Stimulated activated CD8-positive, alpha-beta memory T cell treated with anti-CD3 and anti-CD28 coated beads, Interleukin-4, amount 100 ng/mL, for 48 hours (primary cell): ENCODE data around the gene PER2.
"Not testable (repeated sequence)": the region's sequence is repeated elsewhere in the genome, so short reads cannot be mapped to it uniquely, and the experiment has no call there.

Experiments
- DNase-seq: peaks from one replicate; pipeline ENCODE4 v3.0.0-alpha.2; 2020

Gene PER2

DNA sequence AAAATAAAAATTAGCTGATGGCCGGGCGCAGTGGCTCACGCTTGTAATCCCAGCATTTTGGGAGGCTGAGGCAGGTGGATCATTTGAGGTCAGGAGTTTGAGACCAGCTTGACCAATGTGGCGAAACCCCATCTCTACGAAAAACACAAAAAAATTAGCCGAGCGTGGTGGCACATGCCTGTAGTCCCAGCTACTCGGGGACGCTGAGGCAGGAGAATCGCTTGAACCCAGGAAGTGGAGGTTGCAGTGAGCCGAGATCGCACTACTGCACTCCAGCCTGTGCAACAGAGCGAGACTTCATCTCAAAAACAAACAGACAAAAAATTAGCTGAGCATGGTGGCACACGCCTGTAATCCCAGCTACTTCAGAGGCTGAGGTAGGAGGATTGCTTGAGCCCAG, 22.3 kb upstream of the PER2 start:
- DNase-seq: not testable (repeated sequence)

DNA sequence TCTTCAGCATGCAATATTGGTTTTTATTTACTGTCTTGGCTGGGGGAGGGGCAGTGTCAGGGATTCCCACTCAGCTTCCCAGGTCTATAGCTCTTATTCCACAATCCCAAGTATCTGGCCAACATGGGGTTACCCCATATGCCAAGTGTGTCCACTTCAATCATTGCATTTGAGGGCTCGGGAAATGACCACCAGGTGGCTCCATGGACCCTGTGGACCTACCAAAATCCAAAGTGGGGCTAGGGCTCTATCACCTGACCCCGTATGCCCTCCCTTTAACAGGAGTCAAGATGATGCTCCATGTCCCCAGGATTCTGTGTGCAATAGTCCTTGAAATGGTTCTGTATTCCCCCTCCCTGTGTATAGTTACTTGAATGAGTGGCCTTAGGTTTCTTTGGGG, 19.8 kb upstream of the PER2 start:
- no peak for DNase-seq

DNA sequence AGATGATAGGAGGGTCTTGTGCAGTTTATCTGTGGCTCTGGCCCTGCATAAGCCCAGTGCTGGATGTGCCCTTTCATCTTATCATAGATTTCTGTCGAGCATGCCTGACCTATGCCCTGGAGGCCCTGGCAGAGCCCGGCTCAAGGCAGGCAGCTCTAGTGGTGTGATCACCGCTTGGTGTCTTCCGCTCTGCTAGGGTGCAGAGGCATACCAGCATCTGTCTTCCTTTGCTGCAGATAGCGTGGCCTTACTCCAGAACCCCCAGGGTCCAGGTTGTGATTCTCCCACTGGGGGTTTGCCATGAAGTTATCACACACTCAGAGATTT, 18.2 kb upstream of the PER2 start:
- no peak for DNase-seq

DNA sequence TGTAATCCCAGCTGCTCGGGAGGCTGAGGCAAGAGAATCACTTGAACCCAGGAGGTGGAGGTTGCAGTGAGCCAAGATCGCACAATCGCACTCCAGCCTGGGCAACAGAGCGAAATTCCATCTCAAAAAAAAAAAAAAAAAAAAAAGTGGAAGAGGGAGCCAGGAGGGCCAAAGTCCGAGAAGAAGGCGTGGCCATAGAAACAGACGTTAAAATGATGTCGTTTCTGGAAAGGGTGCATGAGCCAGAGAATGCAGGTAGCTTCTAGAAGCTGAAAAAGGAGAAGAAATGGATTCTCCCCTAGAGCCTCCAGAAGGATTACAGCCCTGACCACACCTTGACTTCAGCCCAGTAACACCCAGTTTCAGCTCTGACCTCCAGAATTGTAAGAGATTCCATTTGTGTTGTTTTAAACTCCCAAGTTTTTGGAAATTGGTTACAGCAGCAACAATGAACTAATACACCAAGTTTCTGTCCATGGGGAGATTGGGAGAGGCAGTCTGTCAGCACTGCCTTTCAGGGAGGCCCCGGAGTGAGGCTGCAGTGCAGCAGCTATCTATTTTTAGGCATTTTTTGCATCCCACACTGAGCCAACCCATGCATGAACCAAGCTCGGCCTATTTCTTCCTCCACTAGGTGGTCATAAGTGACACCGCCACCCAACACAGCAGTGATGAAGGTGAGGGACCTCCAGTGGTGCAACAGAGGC, 17.7 kb upstream of the PER2 start:
- no peak for DNase-seq

DNA sequence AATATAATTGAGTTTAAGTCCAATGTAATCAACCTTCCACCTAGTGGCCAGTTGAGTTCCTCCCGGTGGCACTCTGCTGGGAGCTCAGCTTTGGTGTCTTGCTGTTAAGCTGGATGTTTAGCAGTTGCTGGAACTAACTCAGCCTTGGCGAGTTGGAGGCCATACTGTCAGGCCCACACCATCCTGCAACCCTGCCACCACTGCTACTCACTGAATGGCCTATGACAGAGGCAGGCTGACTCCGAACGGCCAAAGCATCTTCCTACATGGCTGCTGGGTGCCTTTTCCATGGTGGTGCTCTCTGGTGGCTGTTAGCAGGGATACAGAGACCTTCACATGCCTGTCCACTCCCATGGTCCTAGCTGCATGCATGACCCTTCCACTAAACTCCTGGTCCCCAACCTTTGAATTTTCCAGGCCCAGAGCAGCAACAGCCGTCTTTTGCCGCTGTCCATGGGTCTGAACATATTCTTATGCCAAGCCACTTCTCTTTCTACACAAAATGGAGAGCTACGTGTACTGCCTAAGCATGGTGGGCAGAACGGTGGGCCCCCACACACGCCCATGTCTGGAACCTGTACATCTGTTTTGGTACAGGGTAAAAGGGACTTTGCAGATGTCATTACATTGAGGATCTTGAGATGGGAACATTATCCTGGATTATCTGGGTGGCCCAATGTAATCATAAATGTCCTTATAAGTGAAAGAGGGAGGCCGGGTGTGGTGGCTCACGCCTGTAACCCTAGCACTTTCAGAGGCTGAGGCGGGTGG, 16.9 kb upstream of the PER2 start:
- no peak for DNase-seq

DNA sequence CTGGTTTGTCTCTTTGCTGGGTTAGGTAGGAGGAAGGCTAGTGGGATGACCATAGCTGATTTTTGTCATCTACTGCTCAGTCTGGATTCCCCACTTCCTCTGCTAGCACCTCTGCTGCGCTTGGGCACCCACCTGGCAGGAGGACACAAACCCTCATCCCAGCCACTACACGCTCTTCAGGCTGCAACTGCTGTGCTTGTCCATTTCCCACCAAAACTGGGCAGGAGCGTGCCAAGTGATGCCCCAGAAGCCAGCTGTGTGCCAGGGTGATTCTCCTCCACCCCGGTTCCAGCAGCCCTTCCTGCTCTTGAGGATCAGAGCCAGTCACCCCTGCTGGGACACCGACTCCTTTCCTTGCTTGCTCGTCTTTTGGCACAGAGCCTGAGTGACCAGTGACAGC, 15.7 kb upstream of the PER2 start:
- DNase-seq: no peak

DNA sequence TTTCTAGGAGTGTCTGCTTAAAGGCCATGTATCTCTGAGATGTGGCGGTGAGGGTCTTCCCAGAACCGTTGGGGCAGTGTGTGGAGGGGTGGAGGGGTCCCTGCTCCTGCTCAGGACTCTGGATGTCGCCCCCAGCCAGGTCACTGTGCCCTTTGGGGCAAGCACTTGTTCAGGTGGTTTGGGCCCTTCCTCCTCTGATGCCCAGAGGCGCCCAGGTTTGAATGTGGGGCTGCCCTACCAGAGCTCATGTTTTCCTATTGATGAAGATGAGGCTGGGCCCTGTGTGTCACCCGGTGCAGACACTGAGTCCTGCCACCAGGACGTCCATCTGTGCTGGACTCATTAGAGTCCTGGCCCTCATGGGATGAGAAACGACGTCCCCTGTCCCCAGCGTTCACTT, 14.3 kb upstream of the PER2 start:
- DNase-seq: no peak

DNA sequence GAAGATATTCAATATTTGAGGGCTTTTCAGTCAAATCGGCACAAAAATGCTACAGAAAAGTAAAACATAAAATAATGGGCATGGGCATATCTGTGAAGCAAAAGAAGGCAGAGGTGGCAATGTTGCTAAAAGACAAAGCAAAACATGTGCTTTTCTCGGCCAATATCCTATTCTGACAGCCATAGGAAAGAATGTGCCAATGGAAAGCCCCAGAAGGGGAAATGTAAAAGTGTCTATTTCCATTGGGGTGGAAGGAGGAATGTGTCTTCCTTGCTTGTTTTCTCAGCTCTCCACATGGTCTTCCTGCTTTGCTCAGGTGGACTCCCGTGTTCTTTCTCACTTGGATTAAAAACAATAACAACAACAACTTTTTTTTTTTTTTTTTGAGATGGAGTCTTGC, 13.7 kb upstream of the PER2 start:
- no peak for DNase-seq

DNA sequence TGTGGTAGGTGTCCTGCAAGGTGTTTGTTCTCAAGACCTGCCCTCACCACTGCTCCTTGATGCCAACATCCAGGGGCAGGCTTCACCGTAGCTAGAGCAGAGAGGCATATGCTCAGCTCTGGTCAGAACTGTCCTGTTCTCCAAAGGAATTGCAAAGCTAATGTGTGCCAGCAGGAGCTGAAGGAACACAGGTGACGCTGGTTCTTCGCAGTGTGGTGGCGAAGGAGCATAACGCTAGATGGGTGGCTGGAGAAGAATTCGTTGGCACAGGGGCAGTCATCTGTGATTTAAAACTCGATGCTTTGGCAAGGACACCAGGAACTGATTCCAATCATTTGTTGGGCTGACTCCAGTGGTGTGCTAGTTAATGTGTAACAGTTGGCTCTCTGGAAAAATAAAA, 11.4 kb upstream of the PER2 start:
- no peak for DNase-seq

DNA sequence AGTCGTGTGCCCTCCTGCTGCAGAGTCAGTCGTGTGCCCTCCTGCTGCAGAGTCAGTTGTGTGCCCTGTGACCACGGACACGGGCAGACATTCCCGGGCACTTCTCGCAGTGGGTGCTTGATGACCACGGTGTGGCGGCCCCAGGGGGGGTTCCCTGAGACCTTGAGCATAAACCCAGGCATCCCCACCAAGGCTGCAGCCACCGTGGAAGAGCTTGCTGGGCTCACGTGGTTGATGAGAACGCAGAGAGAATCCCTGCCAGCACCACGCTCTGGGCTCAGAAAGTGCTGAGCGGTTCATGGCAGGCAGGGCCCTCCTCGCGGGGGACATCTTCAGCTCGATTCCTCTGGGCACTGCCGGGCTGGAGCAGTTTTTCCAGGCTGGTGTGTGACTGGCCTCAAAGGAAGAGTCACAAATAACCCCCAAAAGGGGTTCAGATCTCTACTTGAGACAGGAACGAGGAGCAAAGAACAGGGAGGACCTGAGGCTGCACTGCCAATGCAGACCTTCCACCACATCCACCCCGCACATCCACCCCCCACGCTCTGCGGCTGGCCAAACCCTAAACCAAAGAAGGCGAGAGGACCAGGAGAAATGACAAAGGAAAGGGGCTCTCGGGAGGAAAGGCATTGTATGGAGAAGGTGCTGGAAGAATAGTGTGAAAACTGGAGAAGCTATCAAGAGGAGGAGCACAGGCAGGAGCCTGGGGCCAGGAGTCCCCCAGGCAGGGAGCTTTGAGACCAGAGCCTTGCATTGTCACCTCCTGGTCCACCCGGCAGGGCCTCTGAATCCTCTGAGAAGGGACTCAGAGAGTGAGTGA, 8.4 kb upstream of the PER2 start:
- no peak for DNase-seq

DNA sequence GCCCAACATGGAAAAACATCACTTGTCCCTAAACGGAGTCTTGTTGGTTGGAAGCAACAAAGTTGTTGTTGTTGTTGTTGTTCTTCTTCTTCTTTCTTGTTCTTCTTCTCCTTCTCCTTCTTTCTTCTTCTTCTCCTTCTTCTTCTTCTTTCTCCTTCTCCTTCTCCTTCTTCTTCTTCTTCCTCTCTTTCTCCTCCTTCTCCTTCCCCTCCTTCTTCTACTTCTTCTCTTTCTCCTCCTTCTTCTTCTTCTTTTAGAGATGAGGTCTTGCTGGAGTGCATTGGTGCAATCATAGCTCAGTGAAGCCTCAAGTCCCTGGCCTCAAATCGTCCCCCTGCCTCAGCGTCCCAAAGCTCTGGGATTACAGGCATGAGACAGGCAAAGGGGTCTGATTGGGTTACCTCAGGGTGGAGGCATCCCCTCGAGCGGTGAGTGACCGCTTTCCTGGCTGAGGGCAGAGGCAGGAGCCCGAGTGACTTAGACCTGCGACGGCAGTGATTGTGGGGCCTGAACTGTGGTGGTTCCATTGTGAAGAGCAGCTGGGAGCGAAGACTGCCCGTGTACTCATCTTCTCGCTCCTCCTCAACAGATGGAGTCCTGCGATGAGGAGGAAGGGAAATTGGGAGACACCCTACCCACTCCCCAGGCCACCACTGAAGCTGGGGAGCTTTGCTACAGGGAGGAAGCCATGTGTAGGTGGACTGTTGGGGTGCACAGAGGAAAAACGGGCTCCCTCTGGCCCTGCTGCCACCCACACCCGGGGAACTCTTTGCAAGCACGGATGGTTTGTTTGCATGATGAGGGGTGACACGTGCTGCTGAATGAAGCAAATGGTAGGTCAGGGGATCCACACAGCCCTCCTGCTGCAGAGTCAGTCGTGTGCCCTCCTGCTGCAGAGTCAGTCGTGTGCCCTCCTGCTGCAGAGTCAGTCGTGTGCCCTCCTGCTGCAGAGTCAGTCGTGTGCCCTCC, 7.0 kb upstream of the PER2 start:
- no peak for DNase-seq

DNA sequence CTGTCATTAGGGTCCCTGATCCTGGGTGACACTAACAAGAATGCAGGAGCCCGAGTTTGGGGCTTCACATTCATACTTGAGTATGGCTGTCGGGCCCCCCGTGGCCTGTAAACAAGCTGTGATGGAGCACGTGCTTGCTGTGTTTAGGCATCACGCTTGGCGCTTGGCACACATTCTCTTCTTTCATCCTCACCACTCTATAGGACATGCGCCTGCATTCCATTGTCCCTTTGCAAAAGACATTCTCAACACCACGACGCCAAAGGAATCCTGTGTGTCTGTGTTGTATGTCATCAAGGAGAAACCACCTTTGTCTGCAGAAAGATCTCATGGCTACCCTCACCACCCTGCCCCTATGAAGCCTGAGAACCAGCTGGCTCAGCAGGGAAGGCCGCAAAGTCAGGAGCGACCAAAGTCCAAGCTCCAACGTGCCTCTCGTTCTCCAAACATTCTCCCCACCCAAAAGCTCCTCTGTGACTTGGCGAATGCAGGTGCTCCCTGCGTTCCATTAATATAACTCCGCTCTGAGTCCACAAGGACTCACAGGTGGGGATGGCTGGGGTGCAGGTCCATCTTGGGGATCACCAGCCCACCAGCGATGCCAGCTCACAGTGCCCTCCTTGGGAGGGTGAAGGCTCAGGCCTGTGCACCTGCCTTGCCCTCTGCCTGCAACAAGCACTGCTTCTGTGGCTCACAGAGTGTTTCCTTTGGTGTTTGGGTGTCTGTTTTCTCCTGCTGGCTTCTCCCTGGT, 6.2 kb upstream of the PER2 start:
- DNase-seq: no peak

DNA sequence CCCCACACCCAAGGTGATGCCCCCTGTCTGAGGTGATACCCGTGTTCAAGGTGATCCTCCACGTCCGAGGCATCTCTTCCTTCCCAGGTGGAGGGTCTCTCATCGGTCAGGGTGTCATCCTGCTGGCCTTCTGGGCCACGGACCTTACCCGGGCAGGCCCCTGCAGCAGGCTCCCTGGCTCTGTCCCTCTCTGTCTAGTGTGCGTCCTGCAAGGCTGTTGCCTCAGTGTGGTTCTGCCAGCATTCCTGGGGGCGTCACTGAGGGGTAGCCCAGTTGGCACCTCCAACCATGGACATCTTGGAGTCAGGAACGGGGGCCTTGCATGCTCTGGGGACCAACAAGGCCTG, 5.6 kb upstream of the PER2 start:
- no peak for DNase-seq

DNA sequence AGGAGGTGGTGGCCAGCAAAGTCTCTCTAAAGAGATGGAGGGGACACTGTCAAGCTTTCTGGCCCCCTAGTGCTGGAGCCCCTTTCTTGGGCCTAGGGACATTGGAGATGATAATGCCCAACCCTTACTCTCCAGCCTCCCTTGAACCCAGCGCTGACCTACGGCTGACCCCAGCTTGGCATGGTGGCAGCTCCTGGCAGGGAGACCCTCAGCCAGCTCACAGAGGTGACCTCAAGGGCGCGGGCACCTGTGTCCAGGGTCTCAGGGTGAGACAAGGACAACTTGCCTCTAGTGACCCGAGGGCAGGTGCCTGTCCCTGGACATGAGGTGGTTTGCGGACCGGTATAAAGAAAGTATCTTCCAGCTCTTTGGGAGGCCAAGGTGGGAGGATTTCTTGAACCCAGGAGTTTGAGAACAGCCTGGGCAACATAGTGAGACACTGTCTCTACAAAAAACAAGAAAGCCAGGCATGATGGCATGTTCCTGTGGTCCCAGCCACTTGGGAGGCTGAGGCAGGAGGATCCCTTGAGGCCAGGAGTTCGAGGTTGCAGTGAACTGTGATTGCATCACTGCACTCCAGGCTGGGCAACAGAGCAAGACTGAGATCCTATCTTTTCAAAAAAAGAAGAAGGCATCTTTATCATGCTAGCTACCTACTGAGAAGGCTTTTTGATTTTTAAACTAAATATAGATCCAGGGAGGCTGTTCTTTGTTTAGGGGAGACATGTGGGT, 3.3 kb upstream of the PER2 start:
- DNase-seq: no peak

DNA sequence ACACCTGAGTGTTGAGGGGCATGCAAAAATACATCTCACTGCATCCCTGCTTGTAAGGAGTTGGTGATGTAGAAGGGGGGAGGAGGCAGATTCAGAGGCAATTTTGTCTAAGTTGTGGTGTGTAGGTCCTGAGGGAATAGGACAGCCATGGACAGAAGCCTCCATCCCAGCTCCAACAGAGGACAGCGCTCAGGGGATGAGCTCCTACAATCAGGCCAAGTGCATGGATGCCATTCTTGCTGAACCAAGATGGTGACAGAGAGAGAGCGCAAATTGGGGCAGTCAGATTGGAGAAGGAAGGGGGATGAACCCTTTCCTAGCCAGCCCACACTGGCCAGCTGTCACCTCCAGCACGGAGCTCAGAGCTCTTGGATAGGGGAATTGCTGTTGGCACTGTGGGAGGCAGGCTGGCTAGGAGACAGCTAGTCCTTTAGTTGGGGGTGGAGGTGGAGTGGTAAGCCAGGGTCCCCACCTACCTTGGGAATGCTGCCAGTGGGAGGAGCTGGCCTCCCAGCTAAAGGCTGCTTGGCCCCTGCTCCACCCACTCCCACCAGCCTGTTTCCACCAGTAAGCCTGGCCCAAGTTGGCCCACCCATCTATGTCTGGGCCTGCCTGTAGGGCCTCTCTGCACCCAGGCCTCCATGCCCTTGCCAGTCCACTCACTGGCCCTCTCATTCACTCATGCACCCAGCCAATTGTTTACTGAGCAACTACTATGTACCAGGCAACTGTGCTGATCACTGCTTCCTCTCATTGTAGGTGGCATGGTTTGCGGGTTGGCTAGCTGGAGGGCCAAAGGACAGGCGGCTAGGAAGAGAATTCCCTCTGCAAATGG, 2.5 kb upstream of the PER2 start:
- DNase-seq: no peak

DNA sequence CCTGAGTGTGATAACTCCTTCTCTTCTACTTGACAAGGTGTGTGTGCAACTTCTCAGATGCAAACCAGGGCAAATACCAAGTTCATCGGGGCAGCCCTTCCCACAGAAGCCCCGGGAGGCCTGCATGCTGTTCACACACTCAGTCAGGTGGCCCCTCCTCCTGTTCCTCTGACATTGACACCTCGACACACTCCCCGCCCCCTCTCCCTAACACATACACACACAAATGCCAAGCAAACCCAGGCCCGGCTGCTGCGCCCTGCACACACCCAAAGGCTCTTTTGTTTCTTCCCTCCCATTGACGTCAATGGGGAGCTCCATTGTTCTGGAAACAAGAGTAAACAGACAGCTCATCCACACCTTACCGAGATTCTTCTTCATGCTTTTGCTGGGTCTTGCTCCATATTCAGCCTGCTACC, 1.7 kb upstream of the PER2 start:
- DNase-seq: peak; percentile 43

DNA sequence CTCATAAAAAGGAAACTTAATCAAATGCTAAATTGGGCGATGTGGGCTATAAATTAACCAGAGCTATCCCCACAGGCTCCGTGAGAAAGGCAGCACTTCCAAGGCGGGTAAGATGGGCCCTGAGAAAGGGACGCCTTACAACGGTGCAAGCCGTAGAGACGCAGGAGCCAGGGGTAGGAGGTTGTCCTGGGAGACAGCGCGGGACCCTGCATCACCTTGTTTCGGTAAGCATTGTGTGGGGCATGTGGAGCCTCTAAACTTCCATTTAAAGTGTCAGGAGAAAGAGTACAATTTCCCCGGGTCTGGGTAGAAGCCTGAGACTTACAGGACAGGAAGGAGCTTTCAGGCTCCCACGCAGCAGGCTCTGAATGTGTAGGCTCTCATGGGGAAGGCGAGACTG, 1.2 kb upstream of the PER2 start:
- DNase-seq: no peak

DNA sequence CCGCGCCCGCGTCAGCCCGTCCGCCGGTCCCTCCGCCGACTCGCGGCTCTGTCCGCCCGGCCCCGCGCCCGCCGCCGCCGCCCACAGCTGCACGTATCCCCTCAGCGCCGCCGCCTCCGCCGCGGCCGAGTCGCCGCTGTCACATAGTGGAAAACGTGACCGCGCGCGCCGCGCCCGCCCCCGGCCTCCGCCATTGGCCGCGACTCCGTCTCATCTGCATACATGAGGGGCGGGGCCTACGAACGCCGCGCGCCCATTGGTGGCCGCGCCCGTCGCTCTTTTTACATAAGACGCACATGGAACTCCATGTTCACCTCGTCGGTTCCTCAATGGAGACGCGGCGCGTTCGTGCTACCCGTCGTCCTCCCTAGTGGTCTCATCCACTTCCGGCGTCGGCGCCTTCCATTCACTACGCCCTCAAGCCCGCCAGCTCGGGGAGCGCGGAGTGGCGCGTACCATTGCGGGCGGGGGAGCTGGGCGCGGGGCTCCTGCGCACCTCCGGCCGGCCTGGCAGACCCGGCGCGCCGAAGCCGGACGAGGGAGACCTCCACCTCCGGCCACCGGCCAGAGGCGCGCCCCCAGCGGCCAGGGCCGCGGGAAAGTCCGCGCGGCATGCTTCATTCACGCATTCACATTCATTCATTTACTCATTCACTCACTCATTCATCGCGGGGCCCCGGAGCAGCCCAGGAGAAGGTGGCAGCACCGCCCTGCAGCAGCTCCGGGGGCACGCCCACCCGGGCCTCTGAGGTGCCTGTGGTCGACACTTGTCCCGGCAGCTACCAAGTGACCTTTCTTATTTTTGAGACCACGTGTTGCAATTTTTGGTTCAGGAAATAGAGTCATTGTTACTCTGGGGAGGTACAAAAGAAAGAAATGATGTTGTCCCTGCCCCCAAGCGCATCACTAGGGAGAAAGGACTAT, 502 bp upstream of the PER2 start:
- peak; percentile 98 for DNase-seq

DNA sequence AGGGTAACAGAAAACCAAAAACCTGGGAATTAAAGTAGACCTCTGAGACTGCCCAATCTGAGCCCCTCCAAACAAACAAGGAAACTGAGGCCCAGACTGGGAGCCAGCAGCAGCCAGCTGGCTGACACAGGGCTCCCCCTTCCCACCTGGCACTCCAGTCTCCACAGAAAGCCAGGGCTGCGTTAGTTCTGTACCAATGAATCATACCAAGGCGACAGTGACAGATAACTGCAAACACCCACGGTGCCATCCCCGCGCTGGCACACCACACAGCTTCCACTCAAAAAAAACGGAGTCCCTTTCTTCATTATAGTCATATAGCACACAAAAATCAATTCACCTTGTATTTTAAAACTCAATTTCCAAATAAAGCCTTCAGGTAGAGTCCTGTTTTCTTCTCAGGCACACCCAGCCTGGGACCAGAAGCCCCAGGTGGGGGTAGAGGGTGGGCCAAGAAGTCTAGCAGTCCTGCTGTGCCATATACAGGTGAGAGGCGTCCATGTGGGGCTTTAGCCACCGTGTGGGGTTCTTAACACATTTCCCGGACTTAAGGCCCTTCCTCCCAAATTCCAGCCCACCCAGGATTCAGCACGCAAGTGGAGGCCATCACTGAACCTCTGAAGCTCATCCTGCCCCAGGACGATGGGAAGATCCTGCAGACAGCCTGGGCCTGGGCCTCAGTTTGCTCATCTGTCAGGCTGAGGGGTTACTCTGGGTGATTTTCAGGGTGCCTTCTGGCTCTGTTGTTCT, 1.2 kb downstream of the PER2 start:
- peak; percentile 64 for DNase-seq
